ENCODE results near the gene CDO1.

The CDO1 gene

DNA sequence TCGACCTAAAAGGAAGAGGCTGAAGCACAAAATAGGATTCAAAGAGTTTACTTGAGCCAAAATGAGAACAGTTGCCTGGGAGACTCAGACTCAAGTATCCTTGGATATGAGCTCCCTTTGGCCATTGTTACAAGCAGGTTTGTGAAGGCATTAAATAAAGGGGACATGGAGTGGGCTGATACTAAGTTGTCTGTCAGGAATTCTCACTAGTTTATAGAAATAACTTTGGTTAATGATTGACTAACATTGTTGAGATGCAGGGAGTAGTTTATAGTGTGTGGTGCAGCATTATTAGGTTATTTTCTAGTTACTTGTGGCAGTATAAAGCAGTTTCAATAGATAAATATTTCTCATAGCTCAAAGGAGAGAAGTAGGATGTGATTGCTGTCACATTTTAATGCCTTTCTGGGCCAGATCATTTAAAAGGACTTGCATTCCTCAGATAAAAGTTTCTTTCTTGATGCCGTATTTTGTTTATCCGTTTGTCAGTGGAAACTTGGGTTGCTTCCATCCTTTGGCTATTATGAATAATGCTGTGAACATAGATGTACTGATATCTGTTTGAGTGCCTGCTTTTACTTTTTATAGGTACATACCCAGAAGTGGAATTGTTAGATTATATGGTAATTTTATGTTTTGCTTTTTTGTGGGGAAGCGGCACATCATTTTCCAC lies 34.4 kb upstream of the CDO1 start:
- DNase-seq (ENCODE audit: low read depth in 1 of 2, low spot score in 1 of 2) = no peak
- no peak overlapping the region for H3K4me3 ChIP-seq (replicated peaks; ENCODE audit: insufficient read depth, low read length)

DNA sequence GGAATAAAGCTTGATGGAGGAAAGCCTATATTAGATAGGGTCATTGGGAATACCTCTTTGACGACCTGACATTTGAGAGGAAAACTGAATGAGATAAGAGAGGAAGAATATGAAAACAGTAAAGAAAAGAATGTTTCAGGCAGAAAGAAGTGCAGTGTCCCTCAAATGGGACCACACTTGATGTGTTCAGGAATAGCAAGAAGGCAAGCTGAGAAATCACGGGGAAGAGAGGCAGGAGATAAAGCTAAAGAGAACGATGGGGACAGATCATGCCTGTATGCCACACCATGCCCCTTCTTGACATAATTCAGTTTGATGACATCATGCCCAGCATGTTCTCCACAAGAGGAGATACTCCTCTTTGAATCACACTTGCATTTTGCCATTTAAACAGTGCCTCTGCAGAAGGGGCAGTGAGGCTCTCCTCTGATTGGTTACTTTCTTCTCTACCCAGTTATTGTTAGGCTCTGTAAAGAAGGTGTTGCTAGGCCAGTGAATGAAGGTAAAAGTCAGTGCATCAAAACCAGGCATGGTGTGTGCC lies 32.9 kb upstream of the CDO1 start:
- Histone ChIP-seq H3K4me3 (replicated peaks; ENCODE audit: insufficient read depth, low read length) (no peak overlapping the region), H3K27me3 (ENCODE audit: insufficient read depth, poor library complexity, severe bottlenecking) (no peaks in the 10 kb centered on the region), H3K27ac (replicated peaks) (no peak overlapping the region)
- TF ChIP-seq, protein P1, sequence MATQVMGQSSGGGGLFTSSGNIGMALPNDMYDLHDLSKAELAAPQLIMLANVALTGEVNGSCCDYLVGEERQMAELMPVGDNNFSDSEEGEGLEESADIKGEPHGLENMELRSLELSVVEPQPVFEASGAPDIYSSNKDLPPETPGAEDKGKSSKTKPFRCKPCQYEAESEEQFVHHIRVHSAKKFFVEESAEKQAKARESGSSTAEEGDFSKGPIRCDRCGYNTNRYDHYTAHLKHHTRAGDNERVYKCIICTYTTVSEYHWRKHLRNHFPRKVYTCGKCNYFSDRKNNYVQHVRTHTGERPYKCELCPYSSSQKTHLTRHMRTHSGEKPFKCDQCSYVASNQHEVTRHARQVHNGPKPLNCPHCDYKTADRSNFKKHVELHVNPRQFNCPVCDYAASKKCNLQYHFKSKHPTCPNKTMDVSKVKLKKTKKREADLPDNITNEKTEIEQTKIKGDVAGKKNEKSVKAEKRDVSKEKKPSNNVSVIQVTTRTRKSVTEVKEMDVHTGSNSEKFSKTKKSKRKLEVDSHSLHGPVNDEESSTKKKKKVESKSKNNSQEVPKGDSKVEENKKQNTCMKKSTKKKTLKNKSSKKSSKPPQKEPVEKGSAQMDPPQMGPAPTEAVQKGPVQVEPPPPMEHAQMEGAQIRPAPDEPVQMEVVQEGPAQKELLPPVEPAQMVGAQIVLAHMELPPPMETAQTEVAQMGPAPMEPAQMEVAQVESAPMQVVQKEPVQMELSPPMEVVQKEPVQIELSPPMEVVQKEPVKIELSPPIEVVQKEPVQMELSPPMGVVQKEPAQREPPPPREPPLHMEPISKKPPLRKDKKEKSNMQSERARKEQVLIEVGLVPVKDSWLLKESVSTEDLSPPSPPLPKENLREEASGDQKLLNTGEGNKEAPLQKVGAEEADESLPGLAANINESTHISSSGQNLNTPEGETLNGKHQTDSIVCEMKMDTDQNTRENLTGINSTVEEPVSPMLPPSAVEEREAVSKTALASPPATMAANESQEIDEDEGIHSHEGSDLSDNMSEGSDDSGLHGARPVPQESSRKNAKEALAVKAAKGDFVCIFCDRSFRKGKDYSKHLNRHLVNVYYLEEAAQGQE (IDR thresholded peaks at IDR 0.05; ENCODE audit: insufficient replicate concordance, low read depth) = no peak
- TF ChIP-seq POLR2AphosphoS5 (IDR thresholded peaks at IDR 0.05; ENCODE audit: low read depth) = no peak
- DNase-seq (ENCODE audit: low read depth in 1 of 2, low spot score in 1 of 2) = no peak

More for the DNA sequence above, 34.4 kb upstream of the CDO1 start:
- Histone ChIP-seq H3K27ac (replicated peaks) (no peak overlapping the region), H3K27me3 (ENCODE audit: insufficient read depth, poor library complexity, severe bottlenecking) (no peaks in the 10 kb centered on the region)
- TF ChIP-seq, protein P1 (IDR thresholded peaks at IDR 0.05; ENCODE audit: insufficient replicate concordance, low read depth) = no peak
- TF ChIP-seq SPI1 (IDR thresholded peaks at IDR 0.05; ENCODE audit: borderline replicate concordance, low read depth) = no peak
- TF ChIP-seq, protein P2, sequence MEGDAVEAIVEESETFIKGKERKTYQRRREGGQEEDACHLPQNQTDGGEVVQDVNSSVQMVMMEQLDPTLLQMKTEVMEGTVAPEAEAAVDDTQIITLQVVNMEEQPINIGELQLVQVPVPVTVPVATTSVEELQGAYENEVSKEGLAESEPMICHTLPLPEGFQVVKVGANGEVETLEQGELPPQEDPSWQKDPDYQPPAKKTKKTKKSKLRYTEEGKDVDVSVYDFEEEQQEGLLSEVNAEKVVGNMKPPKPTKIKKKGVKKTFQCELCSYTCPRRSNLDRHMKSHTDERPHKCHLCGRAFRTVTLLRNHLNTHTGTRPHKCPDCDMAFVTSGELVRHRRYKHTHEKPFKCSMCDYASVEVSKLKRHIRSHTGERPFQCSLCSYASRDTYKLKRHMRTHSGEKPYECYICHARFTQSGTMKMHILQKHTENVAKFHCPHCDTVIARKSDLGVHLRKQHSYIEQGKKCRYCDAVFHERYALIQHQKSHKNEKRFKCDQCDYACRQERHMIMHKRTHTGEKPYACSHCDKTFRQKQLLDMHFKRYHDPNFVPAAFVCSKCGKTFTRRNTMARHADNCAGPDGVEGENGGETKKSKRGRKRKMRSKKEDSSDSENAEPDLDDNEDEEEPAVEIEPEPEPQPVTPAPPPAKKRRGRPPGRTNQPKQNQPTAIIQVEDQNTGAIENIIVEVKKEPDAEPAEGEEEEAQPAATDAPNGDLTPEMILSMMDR (IDR thresholded peaks at IDR 0.05; ENCODE audit: insufficient read depth, low read length) = no peak
- no peak for TF ChIP-seq GABPA (IDR thresholded peaks at IDR 0.05; ENCODE audit: low read depth)
- no peak for TF ChIP-seq POLR2AphosphoS5 (IDR thresholded peaks at IDR 0.05; ENCODE audit: low read depth)

DNA sequence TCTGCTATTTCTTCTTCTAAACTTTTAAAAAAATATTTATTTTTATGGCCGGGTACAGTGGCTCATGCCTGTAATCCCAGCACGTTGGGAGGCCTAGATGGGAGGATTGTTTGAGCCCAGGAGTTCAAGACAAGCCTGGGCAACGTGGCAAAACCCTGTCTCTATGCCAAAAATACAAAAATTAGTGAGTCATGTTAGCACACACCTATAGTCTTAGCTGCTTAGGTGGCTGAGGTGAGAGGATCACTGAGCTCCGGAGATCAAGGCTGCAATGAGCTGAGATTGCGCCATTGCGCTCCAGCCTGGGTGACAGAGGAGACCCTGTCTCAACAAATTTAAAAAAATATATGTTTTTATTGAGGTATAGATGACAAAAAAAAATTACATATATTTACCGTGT lies 30.8 kb upstream of the CDO1 start:
- no peak overlapping the region for H3K27ac ChIP-seq (replicated peaks)
- TF ChIP-seq GABPA (IDR thresholded peaks at IDR 0.05; ENCODE audit: low read depth) = no peak
- no peak for TF ChIP-seq POLR2AphosphoS5 (IDR thresholded peaks at IDR 0.05; ENCODE audit: low read depth)
- TF ChIP-seq, protein P2 (IDR thresholded peaks at IDR 0.05; ENCODE audit: insufficient read depth, low read length) = no peak
- TF ChIP-seq SPI1 (IDR thresholded peaks at IDR 0.05; ENCODE audit: borderline replicate concordance, low read depth) = no peak
- TF ChIP-seq, protein P1 (IDR thresholded peaks at IDR 0.05; ENCODE audit: insufficient replicate concordance, low read depth) = no peak
- H3K4me3 ChIP-seq (replicated peaks; ENCODE audit: insufficient read depth, low read length) = no peak overlapping the region
- DNase-seq (ENCODE audit: low read depth in 1 of 2, low spot score in 1 of 2) = no peak
- no peaks in the 10 kb centered on the region for H3K27me3 ChIP-seq (ENCODE audit: insufficient read depth, poor library complexity, severe bottlenecking)

Data from HL-60 (cell line).